ENCODE measurements around the gene TOM1L2.

Gene TOM1L2

GRCh38 chr17:17900615-17901520 lies 71.3 kb downstream of the TOM1L2 start:
- no peak for TF ChIP-seq CTCF (conservative IDR thresholded peaks at IDR 0.05; ENCODE audit: low read depth, low read length)
- DNase-seq (ENCODE audit: low read depth), result peak; percentile 94
- H3K4me3 ChIP-seq (ENCODE audit: low read depth, low read length), result no peak overlapping the region

GRCh38 chr17:17899486-17899885 lies 72.7 kb downstream of the TOM1L2 start:
- DNase-seq (ENCODE audit: low read depth), result no peak
- H3K4me3 ChIP-seq (ENCODE audit: low read depth, low read length), result no peak overlapping the region
- no peak for TF ChIP-seq CTCF (conservative IDR thresholded peaks at IDR 0.05; ENCODE audit: low read depth, low read length)

- no peak overlapping the region for H3K4me3 ChIP-seq (ENCODE audit: low read depth, low read length)
- no peak for DNase-seq (ENCODE audit: low read depth)
- TF ChIP-seq CTCF (conservative IDR thresholded peaks at IDR 0.05; ENCODE audit: low read depth, low read length), result no peak
These were observed 73.5 kb downstream of the TOM1L2 start for GRCh38 chr17:17898673-17899072.

- no peak for DNase-seq (ENCODE audit: low read depth)
- TF ChIP-seq CTCF (conservative IDR thresholded peaks at IDR 0.05; ENCODE audit: low read depth, low read length), result no peak
- no peak overlapping the region for H3K4me3 ChIP-seq (ENCODE audit: low read depth, low read length)
These were observed 74.8 kb downstream of the TOM1L2 start for GRCh38 chr17:17897442-17897841.

- TF ChIP-seq CTCF (conservative IDR thresholded peaks at IDR 0.05; ENCODE audit: low read depth, low read length), result no peak
- no peak for DNase-seq (ENCODE audit: low read depth)
These were observed 75.5 kb downstream of the TOM1L2 start for GRCh38 chr17:17896746-17897145.

GRCh38 chr17:17893801-17894644 lies 78.2 kb downstream of the TOM1L2 start:
- H3K4me3 ChIP-seq (ENCODE audit: low read depth, low read length), result no peak overlapping the region
- DNase-seq (ENCODE audit: low read depth), result no peak
- TF ChIP-seq CTCF (conservative IDR thresholded peaks at IDR 0.05; ENCODE audit: low read depth, low read length), result no peak

More at GRCh38 chr17:17896746-17897145, 75.5 kb downstream of the TOM1L2 start:
- H3K4me3 ChIP-seq (ENCODE audit: low read depth, low read length), result no peak overlapping the region

Data from choroid plexus epithelial cell (primary cell).